Left lung (tissue), 10 donors: Measurements from ENCODE around the gene SP140. TPM values are rescaled to one million over a fixed set of nuclear protein-coding genes. Genes with fewer than 3 reads are reported as not detected.

Experiments
- ATAC-seq: fragments of 200-7000 bp; cut with Tn5 transposase; one replicate; pipeline ENCODE4 v1.9.1; 2020; ENCODE audit warnings: moderate library complexity
- DNase-seq, 4 donors: peaks; one replicate each; pipeline ENCODE4 v3.0.0-alpha.2; 2013 to 2020
- H3K27ac ChIP-seq, 2 donors: fragments of 200-600 bp; sonication (generic) in 1 of 2; one replicate each; pipeline versions ENCODE4 v1.5.0 to v1.8.0; 2020 to 2021
- H3K27me3 ChIP-seq, 2 donors: fragments of 200-600 bp; sonication (generic) in 1 of 2; one replicate each; pipeline versions ENCODE4 v1.5.0 to v1.8.0; 2020 to 2021
- H3K36me3 ChIP-seq, 2 donors: fragments of 200-600 bp; sonication (generic) in 1 of 2; one replicate each; pipeline versions ENCODE4 v1.5.0 to v1.8.0; 2020 to 2021
- H3K4me1 ChIP-seq, 2 donors: fragments of 200-600 bp; one replicate each; pipeline ENCODE4 v1.8.0; 2021
- H3K4me3 ChIP-seq, 2 donors: fragments of 200-600 bp; sonication (generic) in 1 of 2; one replicate each; pipeline versions ENCODE4 v1.5.0 to v1.8.0; 2020 to 2021; ENCODE audit warnings: mild to moderate bottlenecking in 1 of 2
- H3K9me3 ChIP-seq, 2 donors: fragments of 200-600 bp; sonication (generic) in 1 of 2; one replicate each; pipeline versions ENCODE4 v1.5.0 to v1.8.0; 2020 to 2021
- intact Hi-C, 2 donors: fragments of 100-400 bp; cut with DNase I; formaldehyde crosslinking; loops; one replicate each; pipeline versions ENCODE4 v1.11.2 to v1.14.2; 2022
- polyA plus RNA-seq, 6 donors: library from polyadenylated mRNA; unstranded; fragments of 120-200 nt; gene quantifications; one replicate each; pipeline ENCODE4 v1.2.1, GENCODE V29; 2013; ENCODE audit not compliant: insufficient read length in 6 of 6
- total RNA-seq, 2 donors: library from RNA; stranded (reverse); fragmentation: NEBNext Ultra II Directional; extraction: Animal tissue kit (Norgen Biotek cat#: 25700); gene quantifications; one replicate each; pipeline ENCODE4 v1.2.1, GENCODE V29; 2021
- TF ChIP-seq, protein P1 (sequence below), 2 donors: fragments of 200-600 bp; sonication (generic) in 1 of 2; IDR thresholded peaks; one replicate each; pipeline versions ENCODE4 v1.5.0 to v1.8.0; 2021; ENCODE audit warnings: antibody characterized with exemption in 2 of 2
- donor health status: DM: no; HTN: yes; CAD: no.
- donor health status: DM: no; HTN: no; CAD: no.

SP140 gene
- total and polyA plus RNA-seq, 8 donors, result 0.74 to 4.8 (median 1.3) TPM

DNA sequence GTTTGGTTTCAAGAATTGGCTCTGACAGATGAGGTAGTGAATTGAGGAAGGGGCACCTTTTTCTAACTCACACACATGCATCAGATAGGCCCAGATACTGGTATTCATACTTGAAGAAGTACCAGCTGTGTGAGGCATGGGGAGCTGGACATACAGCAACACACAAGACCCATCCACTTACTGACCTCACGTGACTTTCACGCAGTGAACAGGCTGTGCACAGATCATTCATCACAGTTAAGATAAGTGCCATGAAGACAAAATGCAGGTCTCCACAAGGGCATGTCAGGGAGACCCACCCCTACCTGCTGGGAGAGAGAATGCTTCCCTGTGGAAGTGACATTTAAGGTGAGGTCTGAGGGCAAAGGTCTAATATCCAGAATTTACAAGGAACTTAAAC is 44.3 kb upstream of the SP140 start:
- TF ChIP-seq, protein P1, sequence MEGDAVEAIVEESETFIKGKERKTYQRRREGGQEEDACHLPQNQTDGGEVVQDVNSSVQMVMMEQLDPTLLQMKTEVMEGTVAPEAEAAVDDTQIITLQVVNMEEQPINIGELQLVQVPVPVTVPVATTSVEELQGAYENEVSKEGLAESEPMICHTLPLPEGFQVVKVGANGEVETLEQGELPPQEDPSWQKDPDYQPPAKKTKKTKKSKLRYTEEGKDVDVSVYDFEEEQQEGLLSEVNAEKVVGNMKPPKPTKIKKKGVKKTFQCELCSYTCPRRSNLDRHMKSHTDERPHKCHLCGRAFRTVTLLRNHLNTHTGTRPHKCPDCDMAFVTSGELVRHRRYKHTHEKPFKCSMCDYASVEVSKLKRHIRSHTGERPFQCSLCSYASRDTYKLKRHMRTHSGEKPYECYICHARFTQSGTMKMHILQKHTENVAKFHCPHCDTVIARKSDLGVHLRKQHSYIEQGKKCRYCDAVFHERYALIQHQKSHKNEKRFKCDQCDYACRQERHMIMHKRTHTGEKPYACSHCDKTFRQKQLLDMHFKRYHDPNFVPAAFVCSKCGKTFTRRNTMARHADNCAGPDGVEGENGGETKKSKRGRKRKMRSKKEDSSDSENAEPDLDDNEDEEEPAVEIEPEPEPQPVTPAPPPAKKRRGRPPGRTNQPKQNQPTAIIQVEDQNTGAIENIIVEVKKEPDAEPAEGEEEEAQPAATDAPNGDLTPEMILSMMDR (IDR thresholded peaks at IDR 0.05), result no peak
- no peaks in the 10 kb centered on the region for H3K27me3 ChIP-seq
- no peak for DNase-seq
- no peaks in the 10 kb centered on the region for H3K4me1 ChIP-seq
- H3K9me3 ChIP-seq, result no peaks in the 10 kb centered on the region
- intact Hi-C loops, result no loop called here
- H3K27ac ChIP-seq, result no peak overlapping the region
- H3K36me3 ChIP-seq, result peaks cover 0 to 97% of the 10 kb centered on the region in 2 donors
- ATAC-seq, result no peak
- no peak overlapping the region for H3K4me3 ChIP-seq

GRCh38 chr2:230184727-230185578 is 40.6 kb upstream of the SP140 start:
- H3K27me3 ChIP-seq, result no peaks in the 10 kb centered on the region
- H3K36me3 ChIP-seq, result peaks cover 0 to 60% of the 10 kb centered on the region in 2 donors
- no peaks in the 10 kb centered on the region for H3K4me1 ChIP-seq
- intact Hi-C loops, result no loop called here
- H3K27ac ChIP-seq, result no peak overlapping the region
- TF ChIP-seq, protein P1 (IDR thresholded peaks at IDR 0.05), result no peak
- H3K9me3 ChIP-seq, result no peaks in the 10 kb centered on the region
- H3K4me3 ChIP-seq, result no peak overlapping the region
- DNase-seq (no peak), ATAC-seq (peak; percentile 49)

DNA sequence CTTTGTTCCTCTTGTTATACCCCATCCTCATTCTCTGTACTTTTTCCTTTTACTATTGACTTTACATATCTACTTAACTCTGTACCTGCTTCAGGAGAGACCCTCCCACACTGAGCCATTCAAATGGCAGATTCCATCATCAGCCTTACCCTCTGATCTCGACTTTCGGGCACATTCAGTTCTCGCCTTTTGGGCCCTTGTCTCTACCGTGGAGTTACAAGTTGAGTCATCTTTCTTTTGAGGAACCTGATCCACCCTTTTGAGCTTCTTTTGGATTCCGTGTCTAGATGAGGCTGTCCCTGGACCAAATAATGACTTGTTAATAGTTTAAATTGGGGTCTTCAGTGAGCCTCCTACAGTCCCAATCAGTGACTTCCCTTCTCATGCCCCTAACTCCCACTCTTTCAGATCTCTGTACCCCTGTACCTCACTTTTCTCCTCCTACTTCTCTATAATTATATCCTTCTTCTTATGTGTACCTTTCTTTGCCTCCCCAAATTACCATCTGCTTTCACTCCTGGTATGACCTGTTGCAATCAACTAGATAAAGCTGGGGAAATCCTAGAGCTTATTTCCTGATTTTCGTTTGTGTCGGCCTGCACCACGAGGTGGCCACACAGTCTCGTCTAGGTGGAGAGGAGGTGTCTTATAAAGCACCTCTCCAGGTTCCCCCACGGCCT is 23.0 kb upstream of the SP140 start:
- Histone ChIP-seq H3K4me3 (no peak overlapping the region), H3K4me1 (peaks cover 0 to 21% of the 10 kb centered on the region in 2 donors), H3K9me3 (peaks cover 0 to 4% of the 10 kb centered on the region in 2 donors), H3K27ac (no peak overlapping the region), H3K27me3 (no peaks in the 10 kb centered on the region), H3K36me3 (peaks cover 0 to 99% of the 10 kb centered on the region in 2 donors)
- DNase-seq, result no peak
- ATAC-seq, result no peak
- TF ChIP-seq, protein P1 (IDR thresholded peaks at IDR 0.05), result no peak
- intact Hi-C loops, result no loop called here

- Histone ChIP-seq H3K9me3 (no peaks in the 10 kb centered on the region), H3K36me3 (peaks cover 0 to 99% of the 10 kb centered on the region in 2 donors), H3K27me3 (no peaks in the 10 kb centered on the region), H3K27ac (no peak overlapping the region), H3K4me3 (no peak overlapping the region), H3K4me1 (peaks cover 0 to 21% of the 10 kb centered on the region in 2 donors)
- no peak for DNase-seq
- no peak for ATAC-seq
- intact Hi-C loops, result no loop called here
- TF ChIP-seq, protein P1 (IDR thresholded peaks at IDR 0.05), result no peak
Observed at GRCh38 chr2:230203110-230203676, 22.3 kb upstream of the SP140 start.

- H3K27ac ChIP-seq, result no peak overlapping the region
- no peaks in the 10 kb centered on the region for H3K27me3 ChIP-seq
- H3K36me3 ChIP-seq, result peaks cover 0 to 99% of the 10 kb centered on the region in 2 donors
- TF ChIP-seq, protein P1 (IDR thresholded peaks at IDR 0.05), result no peak
- no peak for ATAC-seq
- H3K4me1 ChIP-seq, result peaks cover 0 to 32% of the 10 kb centered on the region in 2 donors
- no peak for DNase-seq
- no peaks in the 10 kb centered on the region for H3K9me3 ChIP-seq
- intact Hi-C loops, result no loop called here
- H3K4me3 ChIP-seq, result no peak overlapping the region
Observed at GRCh38 chr2:230205034-230205433, 20.5 kb upstream of the SP140 start.
